ENCODE measurements around the gene CLASP1. TPM values are rescaled to one million over a fixed set of nuclear protein-coding genes. Genes with fewer than 3 reads are reported as not detected.
A peak's percentile ranks its signal among the peaks of the same experiment; 100 is the strongest.

CLASP1 gene
- polyA plus RNA-seq, 1 donor (not counting 4 experiments of a cell fraction or from before 2014, with no cell fraction given): 16.7 TPM

DNA sequence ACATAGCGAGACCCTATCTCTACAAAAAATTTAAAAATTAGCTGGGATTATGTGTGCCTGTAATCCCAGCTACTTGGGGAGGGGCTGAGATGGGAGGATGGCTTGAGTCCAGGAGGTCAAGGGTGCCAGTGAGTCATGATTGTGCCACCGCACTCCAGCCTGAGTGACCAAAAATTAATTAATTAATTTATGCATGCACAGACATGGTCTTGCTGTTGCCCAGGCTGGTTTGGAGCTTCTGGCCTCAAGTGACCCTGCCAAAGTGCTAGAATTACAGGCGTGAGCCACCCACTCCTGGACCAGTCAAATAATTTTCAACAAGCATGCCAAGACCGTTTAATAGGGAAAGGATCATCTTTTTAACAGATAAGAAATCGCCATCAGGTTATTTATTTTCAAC lies 306.5 kb downstream of the CLASP1 start:
- Histone ChIP-seq H2AFZ (ENCODE audit: control insufficient read depth, low read length) (no peak overlapping the region), H3K4me1 (ENCODE audit: control insufficient read depth, extremely low read depth, insufficient read depth, low read length) (no peaks in the 10 kb centered on the region), H3K27me3 (ENCODE audit: control insufficient read depth, extremely low read depth, insufficient read depth, low read length) (no peaks in the 10 kb centered on the region), H3K4me2 (ENCODE audit: control insufficient read depth, extremely low read depth, insufficient read depth, low read depth, low read length) (no peak overlapping the region), H3K36me3 (ENCODE audit: control insufficient read depth in 2 of 2, extremely low read depth in 1 of 2, insufficient read depth in 2 of 2, low read length in 2 of 2) (peaks cover 33 to 36% of the 10 kb centered on the region in 2 experiments), H3K27ac (ENCODE audit: control insufficient read depth, insufficient read depth, low read length) (no peak overlapping the region), H4K20me1 (ENCODE audit: control insufficient read depth, extremely low read depth, insufficient read depth, low read length) (no peaks in the 10 kb centered on the region), H3K9me3 (ENCODE audit: control insufficient read depth, low read depth, low read length) (no peaks in the 10 kb centered on the region), H3K9me1 (ENCODE audit: control insufficient read depth, extremely low read depth, insufficient read depth, low read length) (no peaks in the 10 kb centered on the region), H3K79me2 (ENCODE audit: control insufficient read depth, insufficient read depth, low read length) (no peaks in the 10 kb centered on the region), H3K4me3 (ENCODE audit: control insufficient read depth in 2 of 3, extremely low read depth in 1 of 3, insufficient read depth in 2 of 3, low read depth in 1 of 3, low read length in 3 of 3) (no peak overlapping the region), H3K9ac (ENCODE audit: control insufficient read depth, extremely low read depth, insufficient read depth, low read length) (no peak overlapping the region)
- dilution Hi-C loops (cut with MboI; ENCODE audit: extremely low pct_ligation_motif_present, low sequenced_read_pairs): no loop called here
- DNase-seq (ENCODE audit: low read depth, low spot score) (no peak), FAIRE-seq (peak; percentile 26)
- TF ChIP-seq, protein P1, sequence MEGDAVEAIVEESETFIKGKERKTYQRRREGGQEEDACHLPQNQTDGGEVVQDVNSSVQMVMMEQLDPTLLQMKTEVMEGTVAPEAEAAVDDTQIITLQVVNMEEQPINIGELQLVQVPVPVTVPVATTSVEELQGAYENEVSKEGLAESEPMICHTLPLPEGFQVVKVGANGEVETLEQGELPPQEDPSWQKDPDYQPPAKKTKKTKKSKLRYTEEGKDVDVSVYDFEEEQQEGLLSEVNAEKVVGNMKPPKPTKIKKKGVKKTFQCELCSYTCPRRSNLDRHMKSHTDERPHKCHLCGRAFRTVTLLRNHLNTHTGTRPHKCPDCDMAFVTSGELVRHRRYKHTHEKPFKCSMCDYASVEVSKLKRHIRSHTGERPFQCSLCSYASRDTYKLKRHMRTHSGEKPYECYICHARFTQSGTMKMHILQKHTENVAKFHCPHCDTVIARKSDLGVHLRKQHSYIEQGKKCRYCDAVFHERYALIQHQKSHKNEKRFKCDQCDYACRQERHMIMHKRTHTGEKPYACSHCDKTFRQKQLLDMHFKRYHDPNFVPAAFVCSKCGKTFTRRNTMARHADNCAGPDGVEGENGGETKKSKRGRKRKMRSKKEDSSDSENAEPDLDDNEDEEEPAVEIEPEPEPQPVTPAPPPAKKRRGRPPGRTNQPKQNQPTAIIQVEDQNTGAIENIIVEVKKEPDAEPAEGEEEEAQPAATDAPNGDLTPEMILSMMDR (optimal IDR thresholded peaks at IDR 0.05 in 1 of 3, IDR thresholded peaks at IDR 0.05 in 1 of 3, conservative IDR thresholded peaks at IDR 0.05 in 1 of 3; ENCODE audit: extremely low read depth in 1 of 3, insufficient read depth in 2 of 3, low read length in 3 of 3): no peak
- TF ChIP-seq EZH2 (IDR thresholded peaks at IDR 0.05; ENCODE audit: low read length): no peak

DNA sequence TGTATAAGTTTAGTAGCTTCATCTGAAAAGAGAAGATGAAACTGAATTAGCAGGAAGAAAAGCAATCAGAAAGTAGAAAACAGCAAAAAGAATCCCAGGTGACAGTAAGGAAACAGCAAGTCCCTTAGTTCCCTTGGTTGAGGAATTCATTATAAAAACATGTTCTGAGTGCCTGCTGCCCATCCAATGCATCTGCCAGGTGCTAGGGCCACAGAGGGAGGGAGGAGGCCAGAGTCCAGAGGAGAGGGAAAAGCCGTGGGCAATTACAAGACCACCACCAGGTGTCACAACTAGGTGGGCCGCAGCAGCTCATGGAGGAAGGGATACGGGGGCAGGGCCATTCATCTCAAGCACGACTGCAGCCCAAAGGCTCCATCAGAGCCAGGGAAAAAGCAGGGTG lies 308.3 kb downstream of the CLASP1 start:
- DNase-seq (ENCODE audit: low read depth, low spot score): no peak
- no peaks in the 10 kb centered on the region for H3K9me1 ChIP-seq (ENCODE audit: control insufficient read depth, extremely low read depth, insufficient read depth, low read length)
- H3K9ac ChIP-seq (ENCODE audit: control insufficient read depth, extremely low read depth, insufficient read depth, low read length): no peak overlapping the region
- peaks cover 24 to 26% of the 10 kb centered on the region in 2 experiments for H3K36me3 ChIP-seq (ENCODE audit: control insufficient read depth in 2 of 2, extremely low read depth in 1 of 2, insufficient read depth in 2 of 2, low read length in 2 of 2)
- no peak overlapping the region for H2AFZ ChIP-seq (ENCODE audit: control insufficient read depth, low read length)
- no peak for FAIRE-seq
- dilution Hi-C loops (cut with MboI; ENCODE audit: extremely low pct_ligation_motif_present, low sequenced_read_pairs): no loop called here
- no peaks in the 10 kb centered on the region for H3K79me2 ChIP-seq (ENCODE audit: control insufficient read depth, insufficient read depth, low read length)
- H3K4me2 ChIP-seq (ENCODE audit: control insufficient read depth, extremely low read depth, insufficient read depth, low read depth, low read length): no peak overlapping the region
- no peak overlapping the region for H3K27ac ChIP-seq (ENCODE audit: control insufficient read depth, insufficient read depth, low read length)
- no peaks in the 10 kb centered on the region for H4K20me1 ChIP-seq (ENCODE audit: control insufficient read depth, extremely low read depth, insufficient read depth, low read length)
- no peaks in the 10 kb centered on the region for H3K27me3 ChIP-seq (ENCODE audit: control insufficient read depth, extremely low read depth, insufficient read depth, low read length)
- H3K4me3 ChIP-seq (ENCODE audit: control insufficient read depth in 2 of 3, extremely low read depth in 1 of 3, insufficient read depth in 2 of 3, low read depth in 1 of 3, low read length in 3 of 3): no peak overlapping the region
- H3K4me1 ChIP-seq (ENCODE audit: control insufficient read depth, extremely low read depth, insufficient read depth, low read length): peaks cover 3% of the 10 kb centered on the region
- H3K9me3 ChIP-seq (ENCODE audit: control insufficient read depth, low read depth, low read length): no peaks in the 10 kb centered on the region
- TF ChIP-seq EZH2 (IDR thresholded peaks at IDR 0.05; ENCODE audit: low read length): no peak
- TF ChIP-seq, protein P1 (optimal IDR thresholded peaks at IDR 0.05 in 1 of 3, IDR thresholded peaks at IDR 0.05 in 1 of 3, conservative IDR thresholded peaks at IDR 0.05 in 1 of 3; ENCODE audit: extremely low read depth in 1 of 3, insufficient read depth in 2 of 3, low read length in 3 of 3): no peak

Measured in keratinocyte (primary cell).